ENCODE results near the gene RNF14.

RNF14 gene

DNA sequence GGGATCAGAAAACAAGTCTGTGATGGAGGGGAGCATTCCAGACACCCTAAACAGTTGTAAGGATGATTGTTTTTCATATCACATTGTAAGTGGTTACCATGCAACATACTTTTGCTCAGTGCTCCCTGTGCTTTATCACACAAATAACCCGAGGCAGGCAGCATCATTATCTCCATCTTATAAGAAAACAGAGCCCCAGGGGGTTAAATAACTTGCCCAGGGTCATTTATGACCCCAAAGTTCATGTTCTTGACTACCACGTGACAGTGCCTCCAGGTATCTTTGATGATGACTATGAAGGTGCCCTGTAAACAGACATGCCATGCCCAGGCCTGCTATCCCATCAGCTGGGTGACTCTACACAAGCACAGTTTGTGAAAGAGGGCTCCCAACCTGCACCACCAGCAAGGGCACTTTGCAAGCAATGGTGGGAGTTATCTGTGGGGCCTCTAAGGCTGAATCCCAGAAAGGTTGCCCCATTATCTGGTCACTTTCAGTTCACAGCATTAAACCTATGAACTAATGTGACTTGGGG, 34.4 kb downstream of the RNF14 start:
- TF ChIP-seq, protein P1, sequence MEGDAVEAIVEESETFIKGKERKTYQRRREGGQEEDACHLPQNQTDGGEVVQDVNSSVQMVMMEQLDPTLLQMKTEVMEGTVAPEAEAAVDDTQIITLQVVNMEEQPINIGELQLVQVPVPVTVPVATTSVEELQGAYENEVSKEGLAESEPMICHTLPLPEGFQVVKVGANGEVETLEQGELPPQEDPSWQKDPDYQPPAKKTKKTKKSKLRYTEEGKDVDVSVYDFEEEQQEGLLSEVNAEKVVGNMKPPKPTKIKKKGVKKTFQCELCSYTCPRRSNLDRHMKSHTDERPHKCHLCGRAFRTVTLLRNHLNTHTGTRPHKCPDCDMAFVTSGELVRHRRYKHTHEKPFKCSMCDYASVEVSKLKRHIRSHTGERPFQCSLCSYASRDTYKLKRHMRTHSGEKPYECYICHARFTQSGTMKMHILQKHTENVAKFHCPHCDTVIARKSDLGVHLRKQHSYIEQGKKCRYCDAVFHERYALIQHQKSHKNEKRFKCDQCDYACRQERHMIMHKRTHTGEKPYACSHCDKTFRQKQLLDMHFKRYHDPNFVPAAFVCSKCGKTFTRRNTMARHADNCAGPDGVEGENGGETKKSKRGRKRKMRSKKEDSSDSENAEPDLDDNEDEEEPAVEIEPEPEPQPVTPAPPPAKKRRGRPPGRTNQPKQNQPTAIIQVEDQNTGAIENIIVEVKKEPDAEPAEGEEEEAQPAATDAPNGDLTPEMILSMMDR (IDR thresholded peaks at IDR 0.05; ENCODE audit: borderline replicate concordance, control extremely low read depth, extremely low read depth, insufficient read depth, missing control alignments): no peak
- no peak for DNase-seq (ENCODE audit: low spot score)
- in situ Hi-C loops (cut with MboI; ENCODE audit: low sequenced_read_pairs, unreplicated experiment): no loop called here

DNA sequence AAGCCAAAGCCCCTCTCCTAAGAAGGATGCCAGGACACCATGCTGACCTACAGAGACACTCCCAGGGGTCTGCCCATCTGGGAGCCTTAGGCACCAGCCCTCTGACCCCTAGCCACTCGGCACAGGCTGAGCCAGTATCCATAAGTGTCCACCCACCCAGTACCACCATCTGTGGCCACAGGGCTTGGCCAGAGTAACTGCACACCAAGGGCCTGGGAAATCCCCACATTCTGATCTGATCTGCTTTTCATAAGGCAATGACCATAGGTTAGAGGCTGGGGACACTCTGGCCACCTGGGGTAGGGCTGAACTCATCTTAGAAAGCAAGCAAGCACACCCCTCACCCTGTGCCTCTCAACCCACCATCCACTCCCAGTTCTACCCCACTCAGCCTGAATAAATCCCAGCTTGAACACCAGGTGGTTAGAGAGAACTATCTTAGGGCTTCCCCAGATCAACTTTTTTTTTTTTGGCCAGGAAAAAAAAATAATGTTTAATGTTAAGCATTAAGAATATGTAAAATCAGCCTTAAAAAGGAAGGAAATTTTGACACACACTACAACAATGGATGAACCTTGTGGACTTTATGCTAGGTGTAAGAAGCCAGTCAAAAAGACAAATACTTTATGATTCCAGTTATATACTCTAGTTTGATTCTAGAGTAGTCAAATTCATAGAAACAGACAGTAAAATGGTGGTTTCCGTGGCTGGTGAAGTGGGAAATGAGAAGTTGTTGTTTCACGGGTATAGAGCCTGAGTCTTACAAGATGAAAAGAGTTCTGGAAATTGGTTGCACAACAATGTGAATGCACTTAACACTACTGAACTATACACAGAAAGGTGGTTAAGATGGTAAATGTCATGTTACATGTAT, 37.7 kb downstream of the RNF14 start:
- in situ Hi-C loops (cut with MboI; ENCODE audit: low sequenced_read_pairs, unreplicated experiment): no loop called here
- no peak for DNase-seq (ENCODE audit: low spot score)
- TF ChIP-seq, protein P1 (IDR thresholded peaks at IDR 0.05; ENCODE audit: borderline replicate concordance, control extremely low read depth, extremely low read depth, insufficient read depth, missing control alignments): no peak

DNA sequence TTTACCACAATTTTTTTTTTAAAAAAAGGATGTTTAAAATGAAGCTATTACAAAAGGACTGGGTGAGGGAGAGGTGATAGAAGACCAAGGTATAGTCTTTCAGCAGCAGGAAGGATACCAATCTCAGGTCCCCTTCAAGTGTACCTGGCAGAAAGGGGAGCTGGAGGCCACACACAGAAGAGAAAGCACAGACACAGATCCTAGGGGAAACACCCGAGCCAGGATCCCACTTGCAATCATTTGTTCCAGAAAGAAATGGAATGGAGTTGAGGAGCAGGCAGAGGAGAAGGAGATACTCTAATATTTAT, 38.3 kb downstream of the RNF14 start:
- in situ Hi-C loops (cut with MboI; ENCODE audit: low sequenced_read_pairs, unreplicated experiment): no loop called here
- DNase-seq (ENCODE audit: low spot score): no peak
- TF ChIP-seq, protein P1 (IDR thresholded peaks at IDR 0.05; ENCODE audit: borderline replicate concordance, control extremely low read depth, extremely low read depth, insufficient read depth, missing control alignments): no peak

DNA sequence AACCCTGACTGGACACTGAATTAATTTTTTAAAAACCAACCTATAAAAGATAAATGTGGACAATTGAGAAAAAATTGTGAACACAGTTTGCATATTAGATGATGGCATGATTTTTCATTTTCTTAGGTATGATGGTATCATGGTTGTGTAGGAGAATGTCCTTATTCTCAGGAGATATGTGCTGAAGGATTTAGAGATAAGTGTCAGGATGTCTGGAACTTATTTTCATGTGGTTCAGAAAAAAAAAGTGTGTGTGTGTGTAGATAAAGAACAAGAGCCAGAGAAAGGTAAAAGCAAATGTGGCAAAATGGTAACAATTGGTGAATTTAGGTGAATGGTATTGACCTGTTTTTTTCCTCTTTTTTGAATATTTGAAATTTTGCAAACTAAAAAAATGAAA, 39.9 kb downstream of the RNF14 start:
- DNase-seq (ENCODE audit: low spot score): no peak
- in situ Hi-C loops (cut with MboI; ENCODE audit: low sequenced_read_pairs, unreplicated experiment): no loop called here
- TF ChIP-seq, protein P1 (IDR thresholded peaks at IDR 0.05; ENCODE audit: borderline replicate concordance, control extremely low read depth, extremely low read depth, insufficient read depth, missing control alignments): no peak

DNA sequence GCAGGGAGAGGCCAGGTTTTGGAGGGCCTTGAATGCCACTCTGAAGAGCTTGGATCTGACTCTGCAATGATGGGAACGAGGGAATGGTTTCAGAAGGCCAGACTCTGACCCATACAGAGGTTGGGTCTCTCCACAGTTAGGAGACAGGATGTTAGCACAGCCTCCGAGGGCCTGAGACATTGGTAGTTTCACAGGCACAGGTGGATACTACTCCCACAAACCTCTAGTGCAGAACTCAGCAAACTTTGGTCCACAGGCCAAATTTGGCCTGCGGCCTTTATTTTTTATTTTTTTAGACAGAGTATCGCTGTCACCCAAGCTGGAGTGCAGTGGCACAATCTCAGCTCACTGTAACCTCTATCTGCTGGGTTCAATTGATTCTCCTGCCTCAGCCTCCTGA, 41.0 kb downstream of the RNF14 start:
- TF ChIP-seq, protein P1 (IDR thresholded peaks at IDR 0.05; ENCODE audit: borderline replicate concordance, control extremely low read depth, extremely low read depth, insufficient read depth, missing control alignments): no peak
- DNase-seq (ENCODE audit: low spot score): no peak
- in situ Hi-C loops (cut with MboI; ENCODE audit: low sequenced_read_pairs, unreplicated experiment): no loop called here

GRCh38 chr5:142011572-142012185, 42.8 kb downstream of the RNF14 start:
- in situ Hi-C loops (cut with MboI; ENCODE audit: low sequenced_read_pairs, unreplicated experiment): no loop called here
- TF ChIP-seq, protein P1 (IDR thresholded peaks at IDR 0.05; ENCODE audit: borderline replicate concordance, control extremely low read depth, extremely low read depth, insufficient read depth, missing control alignments): no peak
- DNase-seq (ENCODE audit: low spot score): no peak

All from GM13976 (cell line).